ENCODE data around the gene SNRPA1.

SNRPA1 gene

DNA sequence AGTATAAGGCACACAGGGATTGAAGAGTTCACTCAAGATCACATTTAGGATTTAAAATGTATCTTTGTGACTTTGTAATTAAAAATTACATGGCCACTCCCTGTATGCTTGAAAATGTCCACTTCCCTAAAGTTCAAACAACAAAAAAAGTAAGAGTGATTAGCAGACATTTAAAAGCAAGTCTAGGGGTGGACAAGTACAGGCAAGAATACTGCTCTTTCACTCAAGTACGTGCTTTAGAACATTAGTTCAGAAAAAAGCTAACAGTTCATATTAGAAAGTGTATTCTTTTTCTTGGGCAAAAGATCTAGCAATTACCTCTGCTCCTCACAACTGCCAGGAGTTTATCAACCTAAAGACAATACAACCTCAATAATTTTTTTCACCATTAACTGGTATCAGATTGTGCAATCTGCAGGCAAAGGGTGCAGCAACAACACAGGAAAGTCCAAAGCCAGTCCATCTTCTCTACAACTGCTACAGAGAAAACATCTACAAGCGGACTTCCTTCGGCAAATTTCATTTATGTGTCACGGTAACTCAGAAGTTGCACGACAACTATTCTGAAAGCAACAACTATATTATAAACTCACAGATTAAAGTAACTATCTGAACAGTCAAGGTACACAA lies 61.3 kb downstream of the SNRPA1 start:
- DNase-seq = no peak

DNA sequence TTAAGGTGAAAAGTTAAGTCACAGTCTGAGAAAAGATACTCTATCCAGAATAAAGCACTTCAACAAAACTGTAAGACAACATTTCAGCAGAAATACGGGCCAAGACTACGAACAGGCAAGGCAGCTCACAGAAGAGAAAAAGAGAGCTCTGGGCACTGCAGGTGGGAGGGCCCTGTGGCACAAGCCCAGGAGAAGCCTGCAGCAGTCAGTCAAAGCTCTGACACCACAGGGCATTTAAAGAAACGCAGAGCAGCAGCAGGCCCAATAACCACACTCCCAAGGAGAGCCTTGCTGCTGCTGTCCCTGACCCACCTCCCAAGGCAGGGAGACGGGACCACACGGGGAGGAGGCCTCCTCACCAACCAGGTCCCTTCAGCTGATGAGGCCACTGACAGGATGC lies 62.4 kb downstream of the SNRPA1 start:
- DNase-seq = no peak
